NCI-H82 (cell line): Measurements from ENCODE around the gene DNAAF9.
A peak's percentile ranks its signal among the peaks of the same experiment; 100 is the strongest.
"Not testable (repeated sequence)": the region's sequence is repeated elsewhere in the genome, so short reads cannot be mapped to it uniquely, and the experiment has no call there.

ENCODE experiments used
- DNase-seq: peaks from one replicate; lab custom pipeline; 2025; lab: John Stamatoyannopoulos, UW

Gene DNAAF9

DNA sequence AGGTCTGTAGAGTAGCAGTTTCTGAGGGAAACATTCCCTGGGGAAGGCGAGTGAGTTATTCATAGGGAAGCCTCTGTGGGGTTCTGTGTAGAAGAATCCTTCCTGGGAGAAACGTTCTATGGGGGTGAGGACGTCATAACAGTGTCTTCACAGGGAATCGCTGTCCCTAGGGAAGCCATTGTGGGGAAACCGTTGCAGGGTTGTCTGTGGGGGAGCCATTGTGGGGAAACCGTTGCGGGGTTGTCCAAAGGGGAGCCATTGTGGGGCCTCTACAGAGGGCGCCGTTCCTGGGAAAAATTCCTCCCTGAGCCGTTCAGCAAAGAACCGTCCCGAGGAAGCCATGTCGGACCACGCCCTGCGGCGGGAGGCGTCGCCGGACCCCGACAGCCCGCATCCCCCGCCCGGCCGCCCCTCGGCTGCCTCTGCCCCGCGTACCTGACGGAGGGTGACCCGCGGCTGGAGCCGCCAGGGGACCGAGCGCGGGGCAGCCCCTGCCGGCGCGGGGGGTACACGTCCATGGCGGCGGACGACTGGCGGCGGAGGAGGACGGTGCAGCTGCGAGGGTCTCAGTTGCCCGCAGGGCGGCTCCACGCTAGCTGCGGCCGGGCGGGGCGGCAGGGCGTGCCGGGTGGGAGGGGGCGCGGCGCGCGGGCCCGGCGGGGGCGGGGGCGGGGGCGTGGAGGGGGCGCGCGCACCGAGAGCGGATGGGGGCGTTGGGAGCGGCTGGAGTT lies at the start of gene DNAAF9:
Gene DNAAF9 (minus strand): TSS at position 630 of the 731 bp plus-strand sequence. CDS start 112 bp downstream, at position 518.
- peak; percentile 82 for DNase-seq

DNA sequence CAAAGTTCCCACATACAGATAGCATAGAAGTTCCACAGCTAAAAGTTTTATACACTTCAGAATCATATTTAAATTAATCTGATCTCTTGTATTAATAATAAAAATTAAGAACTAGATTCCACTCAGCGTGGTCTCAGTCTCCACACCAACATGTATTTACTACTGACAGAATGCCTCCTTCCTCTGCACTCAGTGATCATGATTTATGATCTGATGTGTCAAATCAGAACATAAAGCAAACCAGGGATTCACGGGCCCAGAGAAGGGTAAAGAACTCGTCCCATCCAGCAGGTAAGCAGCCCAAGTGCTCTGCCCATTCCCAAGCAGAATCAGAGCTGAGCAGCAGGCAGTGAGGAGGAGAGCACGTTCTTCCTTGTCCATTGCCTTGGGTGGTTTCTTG lies 49.2 kb upstream of the DNAAF9 start:
- DNase-seq, result no peak

DNA sequence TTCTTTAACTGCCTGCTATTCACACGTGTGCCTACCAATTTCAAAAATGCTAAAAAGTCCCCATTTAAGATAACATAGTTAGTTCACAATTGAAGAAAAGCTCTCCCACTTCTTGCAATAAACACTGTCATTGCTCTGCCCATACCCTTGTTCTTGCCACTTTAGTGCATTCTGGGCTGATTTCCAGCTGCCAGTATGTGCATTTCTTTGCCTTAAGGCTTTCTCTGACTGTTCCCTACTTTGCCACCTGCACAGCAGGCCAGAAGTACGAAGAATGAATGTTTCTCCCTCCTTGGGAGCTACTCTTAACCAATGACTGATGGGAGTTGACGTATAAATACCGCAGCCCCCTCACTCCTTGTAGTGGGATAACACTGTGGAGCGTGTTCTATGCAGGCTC lies 47.4 kb upstream of the DNAAF9 start:
- DNase-seq, result no peak

DNA sequence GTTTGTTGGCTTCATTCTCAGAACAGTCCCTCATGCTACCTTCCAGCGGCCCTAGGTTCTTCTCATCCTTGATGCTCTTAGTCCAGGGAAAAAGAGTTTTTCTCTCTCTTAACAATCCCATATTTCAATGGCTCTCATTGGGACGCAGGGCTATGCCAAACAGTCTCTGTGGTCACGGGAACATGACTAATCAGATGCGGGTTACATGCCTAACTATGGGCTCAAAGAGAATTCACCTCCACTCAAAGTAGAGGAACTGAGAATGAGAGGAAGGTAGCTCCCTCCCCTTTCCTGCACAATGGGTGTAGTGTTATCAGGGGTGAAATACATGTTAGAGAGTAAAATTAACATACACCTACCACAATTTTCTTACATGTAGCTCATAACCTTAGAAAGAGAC lies 45.2 kb upstream of the DNAAF9 start:
- no peak for DNase-seq

DNA sequence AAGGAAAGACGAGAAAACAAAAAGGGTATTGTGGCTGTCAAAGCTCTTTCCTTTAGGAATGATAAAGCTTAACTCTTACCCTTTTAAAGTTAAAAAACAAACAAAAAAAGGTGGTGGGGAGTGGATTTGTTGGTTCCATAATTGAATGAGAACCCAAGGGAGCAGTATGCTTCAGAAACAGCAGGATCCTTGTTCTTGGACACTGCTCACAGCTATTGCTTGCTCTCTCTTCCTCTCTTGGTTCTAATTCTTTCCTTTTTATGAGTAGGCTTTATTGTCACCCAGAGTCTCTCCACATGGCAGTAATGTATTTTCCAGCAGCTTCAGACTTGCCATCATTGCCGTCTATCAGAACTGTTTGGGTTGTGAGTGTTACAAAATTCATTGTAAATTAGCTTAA lies 44.7 kb upstream of the DNAAF9 start:
- no peak for DNase-seq

DNA sequence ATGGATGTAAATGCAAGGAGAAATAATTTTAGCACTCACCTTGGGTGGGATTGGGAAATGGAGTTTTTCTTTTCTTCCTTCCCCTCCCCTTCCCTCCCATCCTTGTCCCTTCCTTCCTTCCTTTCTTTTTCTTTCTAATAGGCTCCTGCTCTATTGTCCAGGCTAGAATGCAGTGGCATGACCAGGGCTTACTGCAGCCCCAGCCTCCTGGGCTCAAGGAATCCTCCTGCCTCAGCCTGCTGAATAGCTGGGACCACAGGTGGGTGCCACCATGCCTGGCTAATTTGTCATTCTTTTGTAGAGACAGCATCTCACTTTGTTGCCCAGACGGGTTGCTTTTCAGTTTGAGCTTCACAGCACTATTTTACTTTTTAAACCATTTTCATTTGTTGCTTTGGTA lies 41.9 kb upstream of the DNAAF9 start:
- no peak for DNase-seq

DNA sequence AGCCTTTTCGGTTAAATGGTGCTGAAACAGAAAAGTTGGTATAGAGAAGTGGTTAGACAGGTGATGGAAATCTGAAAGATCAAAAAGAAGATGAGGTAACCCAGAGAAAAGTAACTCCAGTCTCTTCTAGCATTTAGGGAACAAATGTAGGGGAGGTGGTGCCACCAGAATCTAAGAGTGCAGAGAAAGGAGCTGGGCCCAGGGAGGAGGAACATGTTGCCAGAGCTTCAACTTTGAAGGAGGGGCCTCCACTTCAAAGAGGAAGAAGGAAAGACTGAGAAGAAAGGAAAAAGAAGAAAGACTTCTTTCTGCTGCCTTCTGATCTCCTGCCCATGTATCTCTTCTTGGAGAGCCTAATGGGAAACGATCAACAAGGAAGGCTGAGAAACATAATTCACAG lies 39.9 kb upstream of the DNAAF9 start:
- no peak for DNase-seq

DNA sequence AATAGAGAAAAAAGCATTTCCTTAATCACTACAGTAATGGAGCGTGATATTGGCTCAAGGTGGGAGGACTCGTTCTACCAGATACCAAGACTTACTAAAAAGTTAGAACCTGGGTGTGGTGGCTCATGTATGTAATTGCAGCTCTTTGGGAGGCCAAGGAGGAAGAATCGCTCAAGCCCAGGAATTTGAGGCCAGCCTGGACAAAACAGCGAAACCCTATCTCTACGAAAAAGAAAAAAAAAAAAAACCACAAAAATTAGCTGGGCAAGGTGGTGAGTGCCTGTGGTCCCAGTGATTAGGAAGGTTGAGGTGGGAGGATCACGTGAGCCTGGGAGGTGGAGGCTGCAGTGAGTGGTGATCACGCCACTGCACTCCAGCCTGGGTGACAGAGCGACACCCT lies 39.3 kb upstream of the DNAAF9 start:
- no peak for DNase-seq

DNA sequence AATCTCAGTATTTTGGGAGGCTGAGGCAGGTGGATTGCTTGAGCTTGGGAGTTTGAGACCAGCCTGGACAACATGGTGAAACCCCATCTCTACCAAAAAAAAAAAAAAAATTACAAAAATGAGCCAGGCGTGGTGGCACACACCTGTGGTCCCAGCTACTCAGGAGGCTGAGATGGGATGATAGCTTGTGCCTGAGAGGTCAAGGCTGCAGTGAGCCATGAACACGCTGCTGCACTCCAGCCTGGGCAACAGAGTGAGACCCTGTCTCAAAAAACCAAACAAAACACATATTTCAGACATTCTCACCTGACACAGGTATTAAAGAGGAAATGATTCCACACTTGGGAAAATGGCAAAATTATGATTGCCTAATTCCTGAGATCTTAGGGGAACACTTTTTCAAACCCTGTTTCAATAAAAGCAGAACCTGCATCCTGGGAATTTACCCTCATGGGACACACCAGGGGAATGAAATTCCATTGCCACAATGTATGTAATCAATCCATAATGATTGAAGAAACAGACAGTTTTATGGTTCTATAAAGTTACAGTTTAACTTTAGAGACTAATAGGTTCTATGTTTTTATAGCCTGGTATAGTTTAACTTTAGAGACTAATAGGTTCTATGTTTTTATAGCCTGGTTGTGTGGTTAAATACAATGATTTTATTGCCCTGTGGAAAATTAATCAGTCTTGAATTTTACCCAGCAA lies 29.6 kb upstream of the DNAAF9 start:
- no peak for DNase-seq

DNA sequence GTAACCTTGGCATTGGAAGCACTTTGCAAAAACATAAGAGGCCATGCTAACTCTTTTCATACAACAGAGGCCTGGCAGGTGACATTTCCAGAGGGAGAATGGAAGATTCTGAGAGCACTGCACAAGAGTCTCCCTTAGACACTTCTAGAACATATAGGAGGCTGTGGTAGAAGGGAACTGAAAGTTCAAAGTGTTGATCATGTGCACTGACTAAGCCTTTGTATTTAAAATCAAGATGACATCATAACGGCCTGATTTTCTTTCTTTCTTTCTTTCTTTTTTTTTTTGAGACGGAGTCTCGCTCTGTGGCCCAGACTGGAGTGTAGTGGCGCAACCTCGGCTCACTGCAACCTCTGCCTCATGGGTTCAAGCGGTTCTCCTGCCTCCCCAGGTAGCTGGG lies 26.8 kb upstream of the DNAAF9 start:
- DNase-seq, result no peak

DNA sequence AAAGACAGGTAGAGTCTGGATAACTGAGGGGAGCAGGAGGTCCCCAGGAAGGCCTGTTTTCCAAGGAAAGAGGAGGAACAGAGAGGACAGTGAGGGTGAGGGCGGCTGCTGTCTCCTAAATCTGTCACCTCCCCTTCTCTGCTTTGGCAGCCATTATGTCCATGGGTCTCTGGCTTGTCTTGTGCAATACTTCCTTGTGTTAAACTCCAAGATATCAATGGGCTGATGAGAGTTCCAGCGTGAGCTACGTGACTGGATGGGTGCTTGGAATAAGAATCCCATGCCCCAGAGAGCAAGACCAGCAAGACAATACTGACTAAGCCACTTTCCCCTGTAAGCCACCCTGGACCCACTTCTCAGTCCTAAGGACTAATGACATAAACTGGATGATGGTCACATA lies 26.3 kb upstream of the DNAAF9 start:
- DNase-seq, result no peak

DNA sequence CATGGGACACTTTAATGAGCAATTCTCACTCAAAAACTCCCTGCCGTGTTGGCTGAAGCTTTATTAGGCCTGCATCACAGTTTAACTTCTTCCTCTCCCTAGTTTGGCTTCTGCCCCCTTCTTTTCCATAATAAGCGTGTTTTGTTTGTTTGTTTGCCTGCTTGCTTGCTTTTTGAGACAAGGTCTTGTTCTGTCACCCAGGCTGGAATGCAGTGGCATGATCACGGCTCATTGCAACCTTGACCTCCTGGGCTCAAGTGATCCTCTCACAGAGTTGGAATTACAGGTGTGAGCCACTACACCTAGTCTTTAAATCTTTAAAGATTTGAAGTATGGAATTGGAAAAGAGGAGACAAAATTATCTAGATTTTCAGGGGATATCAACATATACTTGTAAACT lies 25.4 kb upstream of the DNAAF9 start:
- DNase-seq, result no peak

DNA sequence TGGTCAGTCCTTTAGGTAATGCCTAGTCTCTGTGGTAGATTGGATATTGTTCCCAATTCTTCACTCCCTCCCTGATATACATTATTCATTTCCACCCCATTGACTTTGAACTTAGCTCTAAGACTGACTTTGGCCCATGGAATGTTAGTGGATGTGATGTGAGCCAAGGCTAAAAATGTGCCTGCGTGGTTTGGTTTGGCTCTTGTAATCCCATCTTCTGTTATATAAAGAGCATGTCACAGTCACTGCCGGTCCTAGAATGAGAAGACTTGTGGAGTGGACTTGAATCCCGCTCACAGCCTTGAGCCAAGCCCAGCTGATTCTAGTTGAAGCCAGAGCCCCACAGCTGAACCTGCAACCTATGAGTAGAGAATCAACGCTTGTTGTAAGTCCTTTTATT lies 23.6 kb upstream of the DNAAF9 start:
- no peak for DNase-seq

DNA sequence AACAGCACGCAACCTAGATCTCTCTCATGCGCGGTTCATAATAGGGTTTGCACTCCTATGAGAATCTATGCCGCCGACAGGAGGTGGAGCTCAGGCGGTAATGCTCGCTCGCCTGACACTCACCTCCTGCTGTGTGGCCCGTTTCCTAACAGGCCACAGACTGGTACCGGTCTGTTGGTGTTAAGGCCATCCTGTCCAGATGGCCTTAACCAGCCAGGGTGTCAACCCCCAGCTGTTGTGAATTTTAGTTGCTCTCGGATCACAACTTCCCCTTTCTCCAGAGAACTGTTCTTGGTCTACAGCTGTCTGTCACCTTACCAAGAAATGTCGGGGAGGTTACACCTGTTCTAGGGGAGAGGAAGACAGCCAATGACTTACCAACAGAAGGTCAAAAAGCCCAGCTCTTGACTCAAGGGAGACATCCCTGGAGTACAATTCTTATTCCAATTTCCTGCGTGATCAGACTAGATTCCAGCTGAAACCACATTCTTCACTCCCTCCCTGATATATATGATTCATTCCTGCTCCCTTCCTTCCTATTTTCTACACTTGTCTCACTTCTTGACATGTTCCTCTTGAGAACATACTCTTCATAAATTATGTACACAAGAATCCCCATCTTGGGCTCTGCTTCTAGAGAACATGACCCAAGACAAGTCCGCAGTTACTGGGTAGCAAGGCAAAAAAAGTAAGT lies 23.1 kb upstream of the DNAAF9 start:
- DNase-seq, result peak; percentile 18

DNA sequence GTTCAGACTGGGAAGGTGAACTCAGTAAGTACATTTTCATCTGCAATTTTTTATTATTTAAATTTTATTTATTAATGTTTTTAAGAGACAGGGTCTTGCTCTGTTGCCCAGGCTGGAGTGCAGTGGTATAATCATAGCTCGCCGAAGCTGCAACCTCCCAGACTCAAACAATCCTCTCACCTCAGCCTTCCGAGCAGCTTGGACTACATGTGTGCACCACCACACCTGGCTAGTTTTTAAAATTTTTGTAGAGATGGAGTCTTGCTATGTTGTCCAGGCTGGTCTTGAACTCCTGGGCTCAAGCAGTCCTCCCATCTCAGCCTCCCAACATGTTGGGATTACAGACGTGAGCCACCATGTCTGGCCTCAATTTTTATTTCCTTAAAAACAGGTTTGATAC lies 19.3 kb upstream of the DNAAF9 start:
- DNase-seq, result not testable (repeated sequence)

DNA sequence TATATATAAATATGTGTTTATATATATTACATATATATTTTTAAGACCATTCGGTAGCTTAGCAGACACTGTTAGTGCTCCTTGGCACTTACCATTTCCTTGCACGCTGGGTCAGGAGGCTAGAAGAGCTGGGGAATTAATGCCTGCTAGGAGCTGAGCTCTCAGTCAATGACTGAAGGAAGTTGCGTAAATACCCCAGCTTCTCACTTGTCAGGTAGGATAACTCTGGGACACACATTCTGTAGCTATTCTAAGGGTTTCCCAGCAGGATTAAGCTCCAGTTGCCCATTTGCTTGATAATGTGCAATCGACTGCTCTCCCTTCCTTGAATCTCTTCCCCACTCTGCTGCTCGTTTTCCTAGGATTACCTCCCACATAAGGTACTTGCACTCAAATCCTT lies 15.7 kb upstream of the DNAAF9 start:
- peak; percentile 16 for DNase-seq

DNA sequence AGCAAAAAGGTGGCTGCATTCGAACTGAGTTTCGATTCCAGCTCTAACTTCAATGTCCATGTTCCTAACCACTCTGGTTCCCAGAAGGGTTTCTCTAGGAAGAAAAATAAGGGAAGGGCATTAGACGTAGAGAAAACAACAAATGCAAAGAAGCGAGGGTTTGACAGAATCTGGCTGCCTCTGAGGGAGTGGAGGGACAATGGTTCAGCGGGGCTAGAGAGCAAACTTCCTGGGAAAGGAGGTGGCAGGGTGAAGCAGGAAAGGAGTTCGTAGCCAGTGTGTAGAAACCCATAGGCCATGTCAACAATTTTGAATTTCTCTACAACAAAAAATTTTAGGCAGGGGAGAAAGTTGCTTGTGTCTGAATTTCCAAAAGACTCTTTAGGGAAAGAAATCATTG lies 14.5 kb upstream of the DNAAF9 start:
- DNase-seq, result no peak

DNA sequence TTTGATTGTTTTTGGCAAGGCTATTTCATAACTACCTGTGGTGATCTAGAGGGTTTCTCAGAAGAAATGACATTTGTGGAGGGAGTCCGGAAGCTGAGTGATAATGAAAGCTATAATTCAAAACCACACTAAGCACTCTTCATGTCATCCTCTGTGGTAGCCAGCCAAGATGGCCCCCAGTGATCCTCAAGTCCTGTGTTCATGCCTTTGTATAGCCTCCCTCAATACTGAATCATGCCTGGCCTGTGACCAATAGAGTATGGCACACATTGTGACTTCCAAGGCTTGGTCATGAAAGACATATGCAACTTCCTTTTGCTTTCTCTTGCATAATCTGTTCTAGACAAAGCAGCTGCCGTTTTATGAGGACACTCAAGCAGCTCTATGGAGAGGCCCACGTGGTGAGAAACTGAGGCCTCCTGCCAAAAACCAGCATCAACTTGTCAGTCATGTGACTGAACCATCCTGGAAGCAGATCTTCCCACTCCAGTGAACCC lies 12.8 kb upstream of the DNAAF9 start:
- no peak for DNase-seq

DNA sequence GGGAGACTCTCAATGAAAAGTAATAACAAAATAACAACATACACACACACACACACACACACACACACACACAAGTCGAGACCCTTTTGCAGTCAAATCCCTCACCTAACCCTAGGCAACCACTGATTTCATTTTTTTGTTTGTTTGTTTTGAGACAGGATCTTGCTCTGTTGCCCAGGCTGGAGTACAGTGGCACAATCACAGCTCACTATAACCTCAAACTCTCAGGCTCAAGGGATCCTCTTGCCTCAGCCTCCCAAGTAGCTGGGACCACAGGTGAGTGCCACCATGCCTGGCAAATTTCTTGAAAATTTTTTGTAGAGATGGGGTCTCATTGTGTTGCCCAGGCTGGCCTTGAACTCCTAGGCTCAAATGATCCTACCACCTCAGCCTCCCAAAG lies 10.7 kb upstream of the DNAAF9 start:
- not testable (repeated sequence) for DNase-seq

DNA sequence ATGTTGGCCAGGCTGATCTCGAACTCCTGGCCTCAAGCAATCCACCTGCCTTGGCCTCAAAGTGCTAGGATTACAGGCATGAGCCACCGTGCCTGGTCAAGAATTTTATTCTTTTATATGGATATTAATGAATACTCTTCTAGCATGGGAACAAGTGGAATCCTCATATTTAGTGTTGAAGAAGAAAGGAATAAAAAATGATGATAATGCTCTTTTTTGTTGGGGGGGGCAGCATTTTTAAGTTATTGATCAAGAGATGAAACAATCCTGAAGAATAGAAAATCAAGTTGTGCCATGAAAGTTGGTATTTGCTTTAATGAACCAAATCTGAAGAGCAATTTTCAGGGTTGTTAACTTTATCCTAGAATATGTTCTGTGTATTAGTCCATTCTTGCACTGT lies 6.7 kb upstream of the DNAAF9 start:
- DNase-seq, result no peak

DNA sequence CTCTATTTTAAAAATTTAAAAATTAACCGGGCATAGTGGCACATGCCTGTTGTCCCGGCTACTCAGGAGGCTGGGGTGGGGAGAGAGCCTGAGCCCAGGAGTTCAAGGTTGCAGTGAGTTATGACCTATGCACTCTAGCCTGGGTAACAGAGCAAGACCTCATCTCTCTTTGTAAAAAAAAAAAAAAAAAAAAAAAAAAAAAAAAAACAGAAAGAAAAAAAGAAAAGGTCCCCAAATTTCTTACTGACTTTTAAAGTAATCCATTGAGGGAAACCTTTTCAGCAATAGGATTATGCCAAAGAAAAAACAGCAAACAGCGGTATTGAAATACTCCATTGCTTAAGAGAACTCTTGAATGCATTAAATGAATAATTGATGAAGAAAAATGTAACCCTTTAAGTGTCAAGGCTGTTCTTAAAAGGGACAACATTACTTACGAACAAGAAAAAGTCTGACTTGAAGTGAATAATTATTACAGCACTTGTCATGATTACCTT lies 6.0 kb upstream of the DNAAF9 start:
- DNase-seq, result no peak

DNA sequence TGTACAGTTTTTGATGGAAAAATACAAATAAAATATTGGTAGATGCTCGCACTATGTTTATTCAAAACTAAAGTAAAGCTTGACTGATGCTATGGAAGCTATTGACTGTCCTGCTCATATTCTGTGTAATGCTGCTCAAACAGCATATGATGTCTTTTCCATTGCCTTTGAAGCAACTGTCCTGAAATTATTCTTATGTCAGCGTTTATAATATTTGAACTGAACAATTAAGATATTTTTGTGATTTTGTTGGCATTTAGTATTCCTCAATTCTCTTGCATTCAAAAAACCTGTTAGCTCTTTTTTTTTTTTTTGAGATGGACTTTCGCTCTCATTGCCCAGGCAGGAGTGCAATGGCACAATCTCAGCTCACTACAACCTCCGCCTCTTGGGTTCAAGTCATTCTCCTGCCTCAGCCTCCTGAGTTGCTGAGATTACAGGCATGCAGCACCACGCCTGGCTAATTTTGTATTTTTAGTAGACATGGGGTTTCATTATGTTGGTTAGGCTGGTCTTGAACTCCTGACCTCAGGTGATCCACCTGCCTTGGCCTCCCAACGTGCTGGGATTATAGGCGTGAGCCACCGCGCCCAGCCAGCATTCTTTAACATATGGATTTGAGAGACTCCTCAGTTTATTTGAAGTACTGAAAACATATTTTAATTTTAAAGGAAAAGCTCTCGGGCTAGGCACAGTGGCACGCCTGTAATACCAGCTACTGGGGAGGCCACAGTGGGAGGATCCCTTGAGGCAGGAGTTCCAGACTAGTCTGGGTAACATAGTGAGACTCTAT lies 5.3 kb upstream of the DNAAF9 start:
- DNase-seq, result no peak
